Raji (cell line): ENCODE measurements around the gene CRK.
A peak's percentile ranks its signal among the peaks of the same experiment; 100 is the strongest.

Source experiments
- POLR2A ChIP-seq: IDR thresholded peaks from 2 replicates; pipeline ENCODE4 v1.6.1; 2011; ENCODE audit warnings: low read depth, low read length, control low read depth; ENCODE audit not compliant: insufficient read depth

Gene CRK

DNA sequence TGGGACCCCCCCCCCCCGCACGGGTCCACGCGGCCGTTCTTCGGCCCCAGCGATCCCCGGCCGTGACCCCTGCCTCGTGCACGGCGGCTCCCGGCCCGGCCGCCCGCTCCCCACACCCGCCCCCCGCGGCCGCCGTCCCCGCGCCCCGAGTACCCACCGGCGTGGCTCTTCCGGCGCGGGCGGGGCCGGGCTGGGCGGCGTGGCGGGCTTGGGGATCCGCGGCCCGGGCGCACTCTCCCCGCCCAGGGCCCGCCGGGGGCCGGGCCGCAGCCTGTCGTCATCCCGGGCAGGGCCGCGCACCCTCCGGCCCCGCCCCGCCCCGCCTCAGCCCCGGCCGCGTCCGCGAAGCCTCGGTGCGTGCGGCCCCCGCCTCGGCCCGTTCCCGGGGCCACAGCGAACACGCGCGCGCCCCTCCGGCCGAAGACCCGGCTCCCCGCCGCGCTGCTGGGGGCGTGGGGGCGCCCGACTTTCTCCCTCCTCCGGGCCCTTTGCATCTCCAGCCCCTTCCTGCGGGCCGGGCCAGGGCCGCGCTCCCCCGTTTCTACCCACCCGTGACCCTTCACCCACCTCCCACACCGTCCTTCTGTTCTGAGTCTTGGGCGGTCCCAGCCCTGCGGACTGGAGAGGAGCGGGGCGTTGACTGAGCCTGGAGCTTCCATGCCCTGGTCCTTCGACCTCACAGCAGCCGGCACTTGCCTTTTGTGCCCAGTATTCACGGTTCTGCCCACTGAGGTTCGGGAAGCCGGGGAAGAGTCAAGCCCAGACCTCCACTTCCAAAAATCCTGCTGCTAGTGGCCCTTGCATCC lies 35.6 kb upstream of the CRK start:
- TF ChIP-seq POLR2A = no peak

DNA sequence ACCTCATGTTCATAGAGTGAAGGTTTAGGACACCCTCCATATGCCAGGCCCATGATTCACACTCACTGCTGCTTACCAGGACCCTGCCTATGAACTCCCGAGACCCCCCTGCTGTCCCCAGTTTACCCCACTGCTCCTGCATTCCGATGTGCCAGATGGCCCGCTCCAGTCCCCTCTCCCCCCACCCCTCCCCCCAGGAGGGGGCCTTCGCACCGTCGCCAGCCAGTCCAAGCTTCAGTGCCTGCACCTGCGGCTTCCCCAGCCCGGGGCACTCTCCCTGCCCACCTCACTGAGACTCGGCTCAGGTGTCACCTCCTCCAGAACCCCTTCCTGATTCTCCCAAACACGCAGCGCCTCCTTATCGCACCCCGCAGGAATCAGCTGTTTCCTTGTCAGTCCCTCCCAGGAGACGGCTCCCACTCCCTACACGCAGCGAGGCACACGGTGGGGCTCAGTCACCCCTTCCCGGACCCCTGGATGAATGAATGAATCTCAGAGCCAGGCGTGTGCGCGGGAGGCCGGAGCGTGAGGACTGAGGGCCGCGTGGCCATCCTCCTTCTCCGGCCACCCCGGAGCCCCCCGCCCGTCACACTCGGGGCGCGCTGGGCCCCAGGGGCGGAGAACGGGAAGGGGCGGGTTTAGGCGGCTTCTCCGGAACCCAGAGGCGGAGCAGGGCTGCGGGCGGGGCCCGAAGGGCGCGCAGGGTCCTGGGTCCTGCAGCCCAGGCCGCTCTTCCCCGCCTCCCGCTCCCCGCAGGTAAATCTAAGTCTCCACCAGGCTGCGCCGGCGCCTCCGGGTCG lies 34.8 kb upstream of the CRK start:
- peak; percentile 73 for TF ChIP-seq POLR2A

DNA sequence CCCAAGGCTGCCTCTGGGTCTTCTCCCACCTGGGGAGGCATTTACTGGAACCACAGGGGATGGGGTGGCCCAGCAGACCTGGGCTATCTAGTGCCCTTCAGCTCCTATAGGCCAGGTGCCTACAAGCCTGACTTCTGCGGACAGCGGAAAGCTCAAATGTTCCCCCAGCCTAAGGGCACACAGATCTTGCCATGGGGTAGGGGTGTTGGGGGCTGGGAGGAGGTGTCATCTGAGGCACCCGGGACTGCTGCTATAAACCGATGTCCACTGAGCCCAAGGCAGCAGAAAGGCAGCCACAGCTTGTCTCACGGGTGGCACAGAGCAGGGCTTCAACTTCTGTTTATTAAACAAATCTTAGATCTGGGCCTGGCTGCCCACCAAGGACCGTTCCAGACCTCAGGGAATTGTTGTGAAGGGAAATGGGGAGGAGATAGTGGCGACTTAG lies 32.8 kb upstream of the CRK start:
- no peak for TF ChIP-seq POLR2A

DNA sequence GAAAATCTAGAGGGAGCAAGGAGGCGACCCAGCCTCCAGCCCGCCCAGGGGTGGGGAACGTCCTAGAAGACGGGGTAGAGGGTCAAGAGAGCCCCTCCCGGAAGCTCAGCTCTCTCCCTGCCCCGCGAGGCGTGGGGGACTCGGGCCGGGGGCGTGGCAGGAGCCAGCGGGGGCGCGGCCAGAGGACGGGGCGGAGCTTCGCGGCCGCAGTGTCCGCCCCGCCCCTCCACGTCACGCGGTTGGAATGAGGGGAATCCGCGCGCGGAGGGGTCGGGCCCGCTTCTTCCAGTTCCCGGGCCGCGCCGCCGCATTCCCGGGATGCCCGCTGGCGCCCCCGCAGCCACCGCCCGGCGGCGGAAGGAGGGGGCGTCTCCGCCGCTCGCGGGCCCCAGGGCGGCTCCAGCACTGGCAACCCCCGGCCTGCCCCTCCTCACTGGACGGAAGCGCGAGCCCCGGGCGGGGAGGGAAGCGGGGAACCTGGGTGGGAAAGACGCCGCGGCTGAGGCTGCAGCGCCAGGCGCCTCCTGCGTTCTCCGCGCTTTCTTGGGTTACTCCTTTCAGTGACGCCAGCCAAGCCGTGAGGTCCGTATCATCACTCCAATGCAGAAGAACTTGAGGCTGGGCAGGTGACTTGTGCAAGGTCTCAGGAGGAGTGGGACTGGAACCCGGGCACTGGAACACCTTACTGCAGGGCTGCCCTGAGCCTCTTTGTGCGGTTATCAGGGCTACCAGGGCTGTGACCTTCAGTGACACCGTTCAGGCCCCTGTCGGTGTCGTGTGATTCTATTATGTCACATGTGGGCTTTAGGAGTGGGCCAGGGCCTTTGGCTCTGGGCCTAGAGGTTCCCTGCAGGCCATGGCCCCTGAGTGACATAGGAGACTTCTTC lies 32.1 kb upstream of the CRK start:
- TF ChIP-seq POLR2A = 0 out of 2 replicates have a peak, but pooled peaks have one; percentile 13

DNA sequence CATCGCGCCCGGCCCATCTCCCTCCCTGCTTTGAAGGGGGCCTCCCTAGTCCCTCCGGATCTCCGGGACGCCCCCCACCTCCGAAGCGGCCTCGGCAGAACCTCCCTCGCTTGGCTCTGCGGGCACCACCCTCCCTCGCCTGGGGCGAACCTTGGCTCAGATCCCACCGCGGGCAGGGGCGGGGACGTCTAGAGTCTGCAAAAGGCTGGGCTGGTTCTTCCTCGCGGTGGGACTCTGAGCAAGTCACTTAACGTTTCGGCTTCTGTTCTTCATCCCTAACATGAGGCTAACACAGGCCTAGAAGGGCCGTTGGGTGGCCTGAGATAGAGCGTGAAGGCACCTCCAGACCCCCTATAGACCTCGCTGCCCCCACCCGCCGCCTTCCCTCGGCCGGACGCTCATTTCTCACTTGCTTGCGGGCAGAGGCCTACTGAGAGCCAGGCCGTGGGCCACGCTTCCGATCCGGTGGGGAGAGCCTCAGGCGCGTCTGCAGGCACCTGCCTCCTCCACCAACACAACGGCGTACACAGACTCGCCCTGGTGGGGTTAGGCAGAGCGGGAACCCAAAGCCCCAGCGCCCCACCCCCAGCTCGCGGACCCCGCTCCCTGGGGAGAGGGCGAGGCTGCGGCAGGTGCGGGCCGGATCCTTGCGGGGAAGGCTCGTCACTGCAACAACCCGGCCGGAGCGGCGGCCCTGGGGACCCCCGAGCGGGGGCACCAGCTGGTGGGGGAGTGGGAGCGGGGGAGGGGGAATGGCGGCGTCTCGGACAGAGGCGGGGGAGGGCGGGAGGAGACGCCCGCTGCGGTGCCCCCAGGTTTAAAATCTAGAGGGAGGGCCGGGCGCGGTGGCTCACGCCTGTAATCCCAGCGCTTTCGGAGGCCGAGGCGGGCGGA lies 31.0 kb upstream of the CRK start:
- TF ChIP-seq POLR2A = peak; percentile 50; the same call in 1 of the 2 replicates

DNA sequence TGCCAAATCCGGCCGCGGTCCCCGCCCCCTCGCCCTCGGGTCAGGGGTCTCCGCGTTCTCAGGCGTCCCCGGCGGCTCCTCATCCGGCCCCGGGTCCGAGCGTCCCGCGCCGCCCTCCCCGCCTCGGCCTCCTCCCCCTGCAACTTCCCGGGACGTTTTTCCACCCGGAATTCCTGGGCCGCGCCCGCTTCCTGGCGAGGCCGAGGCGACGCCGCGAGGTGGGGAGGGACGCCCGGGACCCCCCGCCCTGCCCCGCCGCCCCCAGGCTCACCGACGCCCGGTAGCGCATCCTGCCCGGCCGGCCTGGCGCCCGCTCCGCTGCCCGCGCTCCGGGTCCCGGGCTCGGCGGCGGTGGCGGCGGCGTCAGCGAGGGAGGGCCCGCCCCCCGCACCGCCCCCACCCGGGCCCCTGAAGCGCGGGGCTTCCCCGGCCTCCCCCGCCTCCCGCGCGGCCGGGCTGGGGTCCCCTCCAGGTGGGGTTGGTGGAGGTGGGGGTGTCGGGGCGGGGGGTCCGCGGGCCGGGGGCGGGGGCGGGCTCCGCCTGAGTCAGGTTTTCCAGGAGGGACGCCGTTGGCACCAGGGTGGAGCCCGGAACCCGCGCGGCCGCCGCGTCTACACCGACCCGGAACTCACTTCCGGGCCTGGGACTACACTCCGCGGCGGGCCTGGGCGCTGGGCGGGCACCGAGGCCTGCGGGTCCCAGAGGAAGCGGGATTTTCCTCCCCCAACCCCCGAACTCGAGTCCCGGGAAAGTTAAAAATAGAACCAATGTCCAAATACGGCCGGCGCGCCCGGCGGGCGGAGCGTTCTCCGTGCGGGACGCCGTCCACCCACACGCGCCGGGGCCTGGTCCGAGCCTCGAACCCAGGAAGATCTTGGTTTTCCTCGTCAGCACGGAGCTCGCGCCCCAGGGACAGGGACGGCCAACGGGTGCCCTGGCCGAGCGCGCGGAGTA lies 29.7 kb upstream of the CRK start:
- no peak for TF ChIP-seq POLR2A

DNA sequence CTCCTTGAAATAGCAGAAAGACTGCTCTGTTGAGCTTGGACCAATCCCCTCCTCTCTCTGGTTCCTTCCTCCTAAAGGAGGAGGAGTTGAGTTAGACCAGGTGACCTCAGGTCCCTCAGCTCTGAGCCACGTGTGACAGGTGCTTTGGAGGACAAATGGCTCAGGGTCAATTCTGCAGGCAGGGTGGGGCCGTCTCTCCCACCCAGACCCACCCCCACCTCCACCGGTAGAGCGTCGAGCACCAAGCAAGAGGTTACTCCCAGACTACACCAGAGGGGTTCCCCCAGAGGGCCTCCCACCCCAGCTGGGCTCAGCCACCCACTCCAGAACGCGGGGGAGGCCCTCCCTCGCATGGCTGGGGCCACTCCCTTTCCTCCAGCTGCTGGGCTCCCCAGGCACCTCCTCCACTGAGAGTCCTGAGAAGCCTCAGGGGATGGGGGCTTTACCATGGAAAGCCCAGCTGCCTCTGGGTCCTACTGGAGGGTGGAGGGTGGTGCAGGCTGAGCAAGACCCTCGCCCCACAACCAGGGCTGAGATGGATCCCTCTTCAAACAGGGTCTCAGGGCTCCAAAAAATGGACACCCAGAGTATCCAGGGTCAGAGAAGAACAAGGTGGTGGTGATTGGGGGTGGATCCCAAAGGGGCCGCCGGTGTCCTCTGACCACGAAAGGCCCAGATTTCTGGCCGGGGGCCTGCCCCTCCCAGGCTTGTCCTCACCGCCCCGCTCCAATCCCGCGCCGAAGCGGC lies 28.8 kb upstream of the CRK start:
- peak; percentile 33; the same call in 1 of the 2 replicates for TF ChIP-seq POLR2A

DNA sequence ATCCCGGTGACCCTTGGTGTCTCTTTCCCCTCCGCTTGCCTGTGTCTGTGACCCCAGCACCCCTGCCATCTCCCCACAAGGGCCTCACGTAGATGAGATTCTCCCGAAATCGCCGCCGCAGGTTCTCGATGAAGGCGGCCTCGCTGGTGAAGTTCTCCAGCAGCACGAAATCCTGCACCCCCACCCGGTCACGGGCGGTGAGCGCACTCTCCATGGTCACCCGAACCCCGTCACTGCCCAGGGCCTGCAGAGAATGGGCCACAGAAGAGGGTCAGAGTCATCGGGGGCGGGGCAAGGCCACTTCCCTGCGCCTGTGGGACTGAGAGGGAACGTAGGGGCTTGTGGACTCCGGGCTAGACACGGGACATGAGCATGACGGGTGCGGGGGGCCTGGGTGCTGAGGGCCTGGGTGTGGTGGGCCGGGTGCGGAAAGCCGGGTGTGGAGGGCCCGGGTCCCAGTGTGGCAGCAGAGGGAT lies 28.1 kb upstream of the CRK start:
- no peak for TF ChIP-seq POLR2A

DNA sequence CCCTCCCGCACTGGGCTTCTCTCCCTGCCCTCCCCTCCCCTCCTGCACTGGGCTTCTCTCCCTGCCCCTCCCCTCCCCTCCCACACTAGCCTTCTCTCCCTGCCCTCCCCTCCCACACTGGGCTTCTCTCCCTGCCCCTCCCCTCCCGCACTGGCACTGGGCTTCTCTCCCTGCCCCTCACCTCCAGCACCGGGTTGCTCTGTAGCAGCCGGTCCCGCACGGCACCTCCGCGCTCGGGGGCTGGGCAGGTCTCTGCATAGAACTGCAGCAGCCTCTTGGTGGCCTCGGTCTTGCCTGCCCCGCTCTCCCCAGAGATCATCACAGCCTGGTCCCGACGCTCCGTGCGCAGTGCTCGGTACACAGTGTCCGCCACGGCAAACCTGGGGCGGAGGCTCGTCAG lies 26.6 kb upstream of the CRK start:
- TF ChIP-seq POLR2A = no peak

DNA sequence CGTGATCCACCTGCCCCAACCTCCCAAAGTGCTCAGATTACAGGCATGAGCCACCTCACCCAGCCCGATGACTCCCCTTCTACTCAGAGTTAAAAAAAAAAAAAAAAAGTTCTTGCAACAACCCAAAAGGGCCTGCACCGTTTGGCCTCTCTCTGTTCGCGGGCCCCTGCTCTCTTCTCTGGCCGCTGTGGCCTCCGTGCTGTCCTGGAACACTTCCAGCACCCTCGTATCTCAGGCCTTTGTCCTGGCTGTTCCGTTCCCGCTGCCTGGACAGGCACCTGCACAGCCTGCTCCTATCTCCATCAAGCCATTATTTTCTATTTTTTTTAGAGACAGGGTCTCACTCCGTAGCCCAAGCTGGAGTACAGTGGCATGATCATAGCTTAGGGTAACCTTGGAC lies 25.7 kb upstream of the CRK start:
- TF ChIP-seq POLR2A = no peak

DNA sequence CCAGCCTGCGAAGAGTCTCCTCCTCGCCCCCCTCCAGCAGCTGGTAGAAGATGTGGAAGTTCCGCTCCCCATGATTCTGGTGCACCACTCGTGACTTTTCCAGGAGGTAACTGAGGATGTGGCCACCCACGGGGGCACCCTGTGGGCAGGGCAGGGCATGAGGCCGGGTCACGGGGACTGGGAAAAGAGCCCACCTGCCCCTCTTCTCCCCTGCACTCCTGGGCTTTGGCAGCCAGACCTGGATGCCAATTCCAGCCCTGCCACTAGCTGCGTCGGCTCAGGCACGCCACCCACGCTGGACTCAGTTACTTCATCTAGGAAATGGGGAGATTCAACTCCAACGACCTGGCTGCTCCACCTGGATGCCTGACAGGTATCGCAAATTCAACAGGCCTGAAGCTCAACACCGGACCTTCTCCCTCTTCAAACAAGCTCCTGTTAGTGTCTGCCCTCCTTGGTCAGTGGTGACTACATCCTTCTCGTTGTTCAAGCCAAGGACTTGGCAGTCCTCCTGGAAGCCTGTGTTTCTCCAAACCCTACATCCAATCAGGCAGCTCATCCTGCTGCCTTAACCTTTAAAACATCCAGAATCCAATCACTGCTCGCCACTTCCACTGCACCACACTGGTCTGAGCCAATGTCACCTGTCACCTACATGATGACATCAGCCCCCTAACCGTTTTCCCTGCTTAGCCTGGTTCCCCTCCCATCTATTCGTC lies 24.9 kb upstream of the CRK start:
- no peak for TF ChIP-seq POLR2A

DNA sequence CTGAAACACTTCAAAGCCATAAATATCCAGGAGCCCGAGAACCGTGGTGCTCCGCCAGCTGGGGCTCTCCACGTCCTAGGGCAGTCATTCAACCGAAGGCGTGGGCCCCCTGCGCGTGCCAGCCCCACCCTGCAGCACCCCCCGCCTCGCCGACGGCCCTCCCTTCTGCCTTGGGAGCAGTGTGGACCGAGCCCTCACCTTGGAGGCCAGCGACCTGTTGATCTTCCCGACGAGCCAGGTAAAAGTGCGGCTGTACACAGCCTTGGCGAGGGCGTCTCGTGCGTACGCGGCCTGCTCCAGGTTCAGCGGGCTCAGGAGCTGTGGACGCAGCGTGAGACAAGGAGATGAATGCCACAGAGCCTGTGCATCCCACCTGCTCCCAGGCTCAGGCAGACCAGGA lies 22.4 kb upstream of the CRK start:
- TF ChIP-seq POLR2A = no peak
